ENCODE data around the gene TRAPPC11.
A peak's percentile ranks its signal among the peaks of the same experiment; 100 is the strongest.
"Not testable (repeated sequence)": the region's sequence is repeated elsewhere in the genome, so short reads cannot be mapped to it uniquely, and the experiment has no call there.

The TRAPPC11 gene

DNA sequence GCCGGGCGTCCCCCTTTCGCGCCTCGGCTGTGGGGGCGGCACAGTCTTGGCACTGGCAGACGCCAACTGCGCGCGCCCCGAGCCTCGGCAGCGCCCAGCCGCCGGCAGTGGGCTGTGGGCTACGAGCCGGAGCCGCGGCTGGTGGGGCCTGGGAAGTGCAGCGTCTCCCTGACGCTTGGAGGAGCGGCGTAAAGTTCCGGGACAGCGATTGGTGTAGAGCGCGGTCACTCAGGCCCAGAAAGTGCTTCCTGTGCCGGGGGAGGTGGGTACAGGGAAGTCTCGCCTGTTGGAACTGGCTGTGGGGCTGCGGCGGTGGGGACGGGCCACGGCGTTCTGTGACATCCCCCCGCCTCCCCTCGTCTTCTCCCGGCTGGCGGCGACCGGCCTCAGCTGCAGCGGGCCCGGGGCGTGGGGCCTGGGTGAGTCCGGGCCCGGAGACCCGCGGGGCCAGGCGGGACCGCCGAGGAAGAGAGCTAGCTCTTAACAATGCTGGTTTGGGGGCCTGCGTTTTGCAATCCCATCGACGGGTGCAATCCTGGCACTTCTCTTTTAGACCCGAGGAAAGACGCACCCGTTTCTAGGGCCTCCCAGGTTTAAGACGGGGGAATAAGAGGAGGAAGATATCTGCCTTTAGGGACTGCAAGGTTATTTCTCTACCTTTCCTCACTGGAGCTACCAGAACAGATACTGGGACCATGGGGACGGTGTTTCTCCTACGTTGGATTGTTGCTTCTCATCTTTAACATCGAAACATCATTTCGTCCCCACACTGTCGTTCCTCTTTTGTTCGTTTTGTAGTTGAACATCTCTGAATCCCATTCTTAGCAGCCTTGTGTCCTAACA lies at the start of gene TRAPPC11, which contains the start of gene RWDD4:
Gene TRAPPC11 (plus strand): TSS at position 265 of the 843 bp plus-strand sequence. CDS start 4,575 bp downstream, outside the sequence.
Gene RWDD4 (minus strand): TSS at position 157 of the 843 bp plus-strand sequence. CDS start 233 bp downstream, outside the sequence.
- peak; percentile 98 for DNase-seq

DNA sequence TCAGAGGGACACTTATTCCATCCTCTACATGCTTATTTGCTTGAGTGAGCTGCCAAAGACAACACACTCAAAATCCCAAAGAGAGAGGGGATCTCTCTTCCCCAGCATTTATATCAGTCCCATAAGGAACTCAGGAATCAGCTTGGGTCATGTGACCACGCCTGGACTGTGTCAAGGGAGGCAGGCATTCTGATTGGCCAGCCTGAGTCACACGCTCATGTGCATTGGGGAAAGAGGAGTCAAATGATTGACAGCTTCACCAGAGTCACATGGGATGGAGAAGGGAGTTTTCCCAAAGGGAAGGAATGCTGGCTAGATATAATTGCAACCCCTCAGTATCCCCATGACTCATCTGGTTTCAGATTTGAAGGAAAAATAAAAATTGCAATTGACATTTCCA lies 49.1 kb upstream of the TRAPPC11 start:
- DNase-seq = peak; percentile 81

DNA sequence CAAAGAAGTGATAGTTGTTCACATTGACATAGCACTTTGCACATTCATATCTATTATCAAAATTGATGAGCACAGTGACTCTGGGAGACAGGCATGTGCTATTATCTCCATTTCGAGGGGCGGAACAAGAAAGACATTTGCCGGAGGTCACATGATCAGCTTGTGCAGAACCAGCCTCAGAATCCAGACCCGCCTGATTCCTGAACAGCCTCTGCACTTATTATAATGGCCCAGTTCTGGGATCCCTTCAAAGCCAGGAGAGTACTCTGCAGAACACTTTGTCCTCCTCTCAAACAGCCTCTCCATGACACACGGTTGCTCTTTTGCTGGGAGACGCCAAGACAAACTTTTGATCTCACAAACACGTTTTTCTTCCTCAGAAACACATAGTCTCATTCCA lies 48.5 kb upstream of the TRAPPC11 start:
- no peak for DNase-seq

DNA sequence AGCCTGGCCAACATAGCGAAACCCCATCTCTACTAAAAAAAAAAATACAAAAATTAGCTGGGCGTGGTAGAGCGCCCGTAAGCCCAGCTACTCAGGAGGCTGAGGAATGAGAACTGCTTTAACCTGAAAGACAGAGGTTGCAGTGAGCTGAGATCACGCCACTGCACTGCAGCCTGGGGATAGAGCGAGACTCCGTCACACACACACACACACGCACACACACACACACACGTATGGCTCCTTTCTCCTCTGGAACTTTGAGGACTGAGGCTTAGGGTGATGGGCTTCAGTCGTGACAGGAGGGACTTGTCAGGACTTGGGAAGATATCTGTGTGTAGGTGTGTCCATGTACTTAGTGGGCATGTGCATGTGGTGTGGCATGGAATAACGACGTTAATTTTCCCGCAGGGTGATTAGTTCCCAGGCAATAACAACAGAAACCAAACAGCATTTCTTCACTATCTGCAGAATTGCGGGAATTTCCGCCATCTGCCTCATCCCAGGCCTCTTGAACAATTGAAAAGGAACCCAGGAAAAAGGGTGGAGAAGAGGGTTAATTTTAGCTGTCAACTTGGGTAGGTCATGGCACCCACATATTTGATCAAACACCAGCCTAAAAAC lies 47.8 kb upstream of the TRAPPC11 start:
- DNase-seq = no peak

DNA sequence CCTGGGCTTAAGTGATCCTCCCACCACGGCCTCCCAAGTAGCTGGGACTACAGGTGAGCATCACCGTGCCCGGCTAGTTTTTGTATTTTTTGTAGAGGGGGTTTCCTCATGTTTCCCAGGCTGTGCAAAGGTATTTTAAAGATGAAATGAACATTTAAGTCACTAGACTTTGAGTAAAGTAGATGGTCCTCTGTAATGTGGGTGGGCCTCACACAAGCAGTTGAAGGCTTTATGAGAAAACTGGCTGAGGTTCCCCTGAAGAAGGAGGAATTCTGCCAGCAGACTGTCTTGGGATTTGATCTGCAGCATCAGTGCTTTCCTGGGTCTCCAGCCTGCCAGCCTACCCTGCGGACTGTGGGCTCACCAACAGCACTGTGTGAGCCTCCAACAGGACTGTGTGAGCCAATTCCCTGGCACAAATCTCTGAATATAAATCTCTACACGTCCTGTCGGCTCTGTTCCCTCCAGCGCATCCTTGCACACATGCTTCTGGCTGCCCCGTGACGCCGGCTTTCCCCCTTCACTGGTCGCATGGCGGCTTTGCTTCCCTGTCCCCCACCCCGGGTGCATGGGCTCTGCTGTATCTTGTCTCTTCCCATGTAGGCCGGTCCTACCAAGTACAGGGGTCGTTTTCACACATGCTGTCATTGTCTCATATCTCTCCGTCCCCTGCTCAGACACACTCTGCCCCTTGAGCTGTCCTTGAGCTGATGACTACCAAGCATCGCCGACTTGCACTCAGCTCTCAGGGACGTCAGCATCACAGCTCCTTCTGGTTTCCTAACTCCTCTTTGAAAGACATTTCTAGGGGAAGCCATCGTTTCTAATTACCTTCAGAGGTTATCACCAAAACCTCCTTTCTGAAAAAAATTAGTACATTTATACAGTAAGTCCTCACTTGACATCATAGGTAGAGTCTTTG lies 46.5 kb upstream of the TRAPPC11 start:
- no peak for DNase-seq

DNA sequence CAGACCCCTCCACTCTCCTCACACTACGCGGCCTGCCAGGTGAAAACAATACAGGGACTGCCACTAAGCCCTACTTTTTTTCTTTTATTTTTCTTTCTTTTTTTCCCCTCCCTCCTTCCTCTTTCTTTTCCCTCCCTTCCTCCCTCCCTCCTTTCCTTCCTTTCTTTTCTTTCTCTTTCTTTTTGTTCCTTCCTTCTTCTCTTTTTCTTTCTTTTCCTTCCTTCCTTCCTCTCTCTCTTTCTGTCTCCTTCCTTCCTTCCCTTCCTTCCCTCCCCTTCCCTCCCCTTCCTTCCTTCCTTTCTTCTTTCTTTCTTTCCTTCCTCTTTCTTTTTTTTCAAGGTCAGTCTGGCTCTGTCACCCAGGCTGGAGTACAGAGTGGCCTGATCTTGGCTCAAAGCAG lies 42.0 kb upstream of the TRAPPC11 start:
- no peak for DNase-seq

DNA sequence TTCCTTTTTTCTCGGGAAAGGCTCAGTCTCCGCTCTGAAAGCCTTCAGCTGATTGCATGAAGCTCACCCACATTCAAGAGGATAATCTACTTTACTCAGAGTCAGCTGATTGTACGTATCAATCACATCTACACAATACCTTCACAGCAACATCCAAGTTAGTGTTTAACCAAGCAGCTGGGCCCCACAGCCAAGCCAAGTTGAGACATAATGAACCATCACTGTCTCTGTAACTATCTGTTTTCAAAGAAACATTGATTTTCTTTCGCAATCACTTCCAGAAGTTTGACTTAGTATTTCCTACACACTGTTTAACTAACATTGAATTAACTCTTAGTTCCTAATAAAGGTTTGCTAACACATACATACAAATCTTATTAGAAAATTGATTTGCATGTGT lies 40.4 kb upstream of the TRAPPC11 start:
- DNase-seq = no peak

DNA sequence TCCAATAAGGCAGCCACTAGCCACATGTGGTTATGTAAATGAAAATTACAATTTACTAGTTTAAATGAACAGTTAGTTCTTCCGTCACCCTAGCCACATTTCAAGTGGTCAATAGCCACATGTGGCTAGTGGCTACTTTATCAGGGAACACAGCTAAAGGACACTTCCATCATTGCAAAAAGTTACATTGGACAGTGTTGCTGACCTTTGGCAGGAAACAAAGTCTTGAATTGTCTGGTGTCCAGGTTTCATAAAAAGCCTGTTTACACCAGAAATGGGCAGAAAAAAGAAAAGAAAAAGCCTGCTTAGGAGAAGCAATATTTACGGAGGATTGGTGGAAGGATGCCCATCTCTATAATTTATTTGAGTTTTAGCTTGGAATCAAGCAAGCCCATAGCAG lies 38.7 kb upstream of the TRAPPC11 start:
- DNase-seq = no peak

DNA sequence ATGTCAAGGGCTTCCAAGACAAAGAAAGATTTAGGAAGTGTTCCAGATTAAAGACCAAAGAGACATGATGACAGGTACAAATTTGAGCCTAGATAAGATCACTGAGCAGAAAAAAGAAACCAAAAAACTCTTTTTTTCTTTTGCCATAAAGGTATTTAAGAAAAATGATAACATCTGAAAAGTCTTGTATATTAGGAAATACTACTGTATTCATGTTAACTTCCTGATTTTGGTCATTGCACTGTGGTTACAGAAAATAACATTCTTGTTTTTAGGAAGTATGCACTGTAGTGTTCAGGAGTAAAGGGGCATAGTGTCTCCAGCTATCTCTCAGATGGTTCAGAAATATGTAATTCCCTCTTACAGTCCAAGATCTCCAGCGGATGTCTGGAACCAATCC lies 37.2 kb upstream of the TRAPPC11 start:
- DNase-seq = no peak

DNA sequence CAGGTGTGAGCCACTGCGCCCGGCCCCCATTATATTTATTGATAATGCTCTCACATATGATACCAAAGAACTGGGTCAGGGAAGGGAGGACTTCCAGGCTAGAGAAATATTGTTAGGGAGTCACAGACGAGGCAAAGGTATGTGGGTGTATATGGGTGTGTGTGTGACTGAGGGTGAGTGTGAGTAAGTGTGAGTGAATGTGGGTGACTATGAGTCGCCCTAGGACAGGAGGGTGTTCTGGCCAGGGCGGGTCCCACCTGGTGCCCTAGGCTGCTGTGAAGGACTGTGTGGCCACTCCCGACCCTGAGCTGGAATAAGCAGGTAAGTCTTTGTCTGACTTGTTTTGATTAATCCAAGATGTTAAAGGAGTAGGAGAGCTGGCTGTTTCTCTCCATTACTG lies 34.5 kb upstream of the TRAPPC11 start:
- no peak for DNase-seq

DNA sequence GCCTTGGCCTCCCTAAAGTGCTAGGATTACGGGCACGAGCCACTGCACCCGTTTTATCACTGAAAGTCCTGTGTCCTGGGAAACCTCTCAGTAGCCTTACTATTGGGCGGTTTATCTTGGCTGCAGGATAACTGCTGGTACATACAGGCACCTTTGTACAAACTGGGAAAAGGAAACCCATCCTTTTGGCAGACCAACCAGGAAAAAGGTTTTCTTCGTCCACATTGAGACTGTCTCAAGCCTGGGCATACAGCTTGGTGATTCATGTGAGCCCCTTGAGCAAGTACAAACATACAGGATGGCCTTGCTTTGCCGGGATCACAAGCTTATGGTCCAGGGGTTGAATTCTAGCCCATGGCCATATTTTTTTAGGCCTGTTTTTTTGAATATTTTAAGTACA lies 32.9 kb upstream of the TRAPPC11 start:
- no peak for DNase-seq

DNA sequence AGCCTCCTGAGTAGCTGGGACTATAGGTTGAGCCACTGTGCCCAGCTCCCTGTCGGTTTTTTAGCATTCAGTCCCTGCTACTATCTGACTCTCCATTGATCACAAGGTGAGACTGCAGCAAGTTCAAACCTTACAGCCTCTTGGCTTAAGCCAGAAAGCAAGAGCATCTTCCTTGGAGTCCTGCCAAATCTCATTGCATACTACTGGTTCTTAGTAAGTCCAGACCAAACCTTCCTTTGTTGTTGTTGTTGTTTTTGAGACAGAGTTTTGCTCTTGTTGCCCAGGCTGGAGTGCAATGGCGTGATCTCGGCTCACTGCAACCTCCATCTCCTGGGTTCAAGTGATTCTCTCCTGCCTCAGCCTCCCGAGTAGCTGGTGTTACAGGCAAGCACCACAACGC lies 31.8 kb upstream of the TRAPPC11 start:
- DNase-seq = not testable (repeated sequence)

DNA sequence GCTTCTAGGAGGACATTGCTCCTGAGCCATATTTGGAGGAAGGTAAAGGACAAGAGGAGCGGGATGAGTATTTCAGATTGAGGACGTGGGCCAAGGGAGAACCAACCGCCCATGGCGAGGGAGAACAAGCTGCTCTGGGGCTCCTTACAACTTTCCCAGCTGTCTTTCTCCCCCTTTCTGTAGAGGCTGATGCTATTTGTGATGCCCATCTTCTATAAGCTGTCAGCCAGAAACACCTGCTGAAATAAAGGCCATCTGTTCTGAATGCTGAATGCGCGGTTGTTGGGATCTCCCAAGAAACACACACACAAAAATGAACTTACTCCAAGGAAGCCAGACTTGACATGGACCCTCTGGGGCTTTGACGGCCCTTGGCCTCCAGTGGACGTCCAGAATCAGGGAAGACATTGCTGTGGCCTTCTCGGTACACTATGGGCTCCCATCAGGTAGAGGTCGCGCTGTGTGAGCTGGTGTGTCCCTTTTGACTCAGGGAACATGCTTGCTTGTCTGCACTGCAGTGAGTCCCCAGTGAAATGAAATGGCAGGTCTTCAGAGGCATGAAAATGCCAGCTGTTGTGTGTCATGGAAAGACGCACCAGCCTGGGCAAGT lies 31.0 kb upstream of the TRAPPC11 start:
- no peak for DNase-seq

DNA sequence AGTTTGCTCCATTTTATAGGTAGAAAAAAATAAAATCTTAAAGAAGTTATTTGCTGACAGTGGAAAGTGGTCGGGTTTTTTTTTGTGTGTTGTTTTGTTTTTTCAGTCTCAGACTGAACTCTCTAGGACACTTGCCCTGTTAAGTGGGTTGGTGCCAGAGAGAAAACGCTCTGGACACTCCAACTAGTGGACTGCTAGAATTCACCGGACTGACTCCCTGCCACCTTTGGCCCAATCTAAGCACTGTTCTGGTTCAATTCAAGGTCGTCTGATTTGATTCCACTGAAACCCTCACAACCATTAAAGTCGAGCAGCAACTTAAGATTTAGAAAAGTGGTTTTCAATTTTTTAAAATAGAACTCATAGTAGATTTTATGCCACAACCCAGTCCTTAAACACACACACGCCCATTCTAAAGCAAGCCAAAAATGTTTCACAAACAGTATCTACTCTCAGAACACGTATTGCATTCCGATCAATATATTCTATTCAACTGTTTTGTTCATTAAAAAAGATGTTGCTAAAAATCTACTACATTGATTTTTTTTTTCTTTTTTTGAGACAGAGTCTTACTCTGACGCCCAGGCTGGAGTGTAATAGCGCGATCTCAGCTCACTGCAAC lies 27.4 kb upstream of the TRAPPC11 start:
- no peak for DNase-seq

DNA sequence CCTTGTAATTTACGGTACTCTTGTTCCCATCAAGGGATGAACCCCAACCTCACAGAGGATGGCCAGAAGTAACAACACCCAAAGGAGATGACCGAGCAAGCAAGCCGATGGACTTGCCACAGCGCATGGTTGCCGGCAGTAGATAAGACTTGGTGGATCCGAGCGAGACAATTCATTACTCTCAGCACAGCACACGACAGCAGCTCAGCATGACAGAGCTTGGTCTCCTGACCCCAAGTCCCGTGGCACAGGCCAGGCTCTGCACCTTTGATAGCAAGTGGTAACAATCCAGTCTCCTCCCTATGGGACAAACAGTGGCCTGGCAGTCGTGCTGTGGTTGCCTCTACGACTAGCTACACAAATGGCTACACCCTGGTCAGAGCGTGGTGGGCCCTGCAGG lies 26.4 kb upstream of the TRAPPC11 start:
- DNase-seq = no peak

DNA sequence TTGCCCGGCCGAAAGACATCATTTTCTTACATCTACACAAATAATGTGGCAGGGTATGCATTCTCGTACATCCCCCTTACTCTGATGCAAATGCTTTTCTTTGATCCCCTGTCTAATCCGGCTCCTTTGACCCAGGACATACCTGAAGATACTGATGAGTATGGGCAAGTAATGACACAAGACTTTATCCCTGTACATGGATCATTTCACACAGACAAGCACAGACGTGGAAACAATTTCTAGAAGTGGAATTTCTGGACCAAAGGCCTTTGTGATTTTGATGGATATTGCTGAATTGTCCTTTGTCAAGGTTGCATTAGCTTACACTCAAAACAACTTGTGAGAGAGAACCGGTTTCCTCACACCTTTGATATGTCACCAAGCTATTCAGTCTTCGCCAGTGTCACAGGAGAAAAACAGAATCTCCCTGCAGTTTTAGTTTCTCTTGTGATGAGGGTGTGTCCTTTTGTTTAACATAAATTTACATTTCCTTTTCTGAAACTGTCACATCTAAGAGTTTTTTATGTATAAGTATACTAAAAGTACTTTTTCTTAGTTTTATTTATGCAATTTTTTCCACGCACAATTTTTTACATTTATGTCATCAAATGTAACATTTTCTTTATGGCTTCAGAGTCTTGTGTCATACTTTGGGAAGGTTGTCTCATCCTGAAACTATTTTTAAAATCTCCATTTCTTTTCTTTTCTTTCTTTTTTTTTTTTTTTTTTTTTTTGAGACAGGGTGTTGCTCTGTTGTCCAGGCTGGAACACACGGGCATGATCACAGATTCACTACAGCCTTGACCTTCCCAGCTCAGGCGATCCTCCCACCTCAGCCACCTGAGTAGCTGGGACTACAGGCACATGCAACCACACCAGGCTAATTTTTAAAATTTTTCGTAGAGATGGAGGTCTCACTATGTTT lies 25.4 kb upstream of the TRAPPC11 start:
- no peak for DNase-seq

DNA sequence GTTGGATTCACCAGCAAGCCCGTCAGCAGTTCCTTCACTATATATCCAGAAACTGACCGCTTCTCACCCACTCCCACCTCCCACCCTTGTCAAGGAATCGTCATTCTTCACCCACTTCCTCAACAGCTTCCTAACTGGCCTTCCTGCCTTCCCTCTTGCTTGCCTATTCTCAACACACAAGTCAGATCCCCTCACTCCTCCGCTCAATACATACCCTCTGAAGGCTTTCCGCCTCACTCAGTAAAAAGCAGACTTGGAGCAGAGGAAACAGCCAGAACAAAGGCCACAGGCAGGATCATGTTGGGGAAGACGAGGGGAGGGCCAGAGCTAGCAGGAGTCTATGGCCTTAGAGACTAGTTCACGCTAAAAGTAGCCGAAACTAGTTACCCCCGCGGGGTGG lies 23.8 kb upstream of the TRAPPC11 start:
- DNase-seq = no peak

DNA sequence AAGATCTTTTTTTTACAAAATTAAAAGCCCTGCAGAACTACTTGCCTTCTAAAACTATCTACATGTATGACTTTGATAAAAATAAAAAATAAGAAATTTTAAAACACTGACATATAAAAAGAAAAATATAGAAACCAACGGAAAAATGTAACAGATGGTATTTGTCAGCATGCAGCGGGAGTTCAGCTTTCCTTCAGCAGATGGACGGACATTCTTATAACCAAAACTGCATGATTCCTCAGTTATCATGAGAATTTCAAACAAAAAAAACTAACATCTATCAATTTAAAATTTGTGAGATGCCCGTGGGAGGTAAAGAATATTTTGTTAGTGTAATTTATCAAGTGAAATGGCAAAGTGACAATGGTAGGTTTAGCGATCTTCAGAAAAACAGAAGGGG lies 23.4 kb upstream of the TRAPPC11 start:
- DNase-seq = no peak

DNA sequence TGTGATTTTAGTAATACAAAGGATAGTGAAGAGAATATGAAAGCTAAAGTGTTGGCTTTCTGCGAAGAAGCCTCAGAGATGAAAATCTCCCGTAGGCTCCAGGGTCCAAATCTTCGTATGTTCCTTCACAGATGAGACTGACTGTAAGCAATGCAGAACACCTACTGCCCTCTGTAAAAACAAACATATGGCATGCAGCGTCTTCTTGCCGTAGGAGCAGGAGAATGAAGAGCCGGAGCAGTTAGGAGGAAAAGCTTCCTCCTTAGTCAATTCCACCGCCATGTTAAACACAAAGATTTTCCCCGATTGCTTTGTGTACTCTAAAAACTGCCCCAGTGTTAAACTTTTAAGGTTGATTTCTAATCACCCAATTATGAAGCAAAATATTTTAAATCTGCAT lies 22.6 kb upstream of the TRAPPC11 start:
- no peak for DNase-seq

DNA sequence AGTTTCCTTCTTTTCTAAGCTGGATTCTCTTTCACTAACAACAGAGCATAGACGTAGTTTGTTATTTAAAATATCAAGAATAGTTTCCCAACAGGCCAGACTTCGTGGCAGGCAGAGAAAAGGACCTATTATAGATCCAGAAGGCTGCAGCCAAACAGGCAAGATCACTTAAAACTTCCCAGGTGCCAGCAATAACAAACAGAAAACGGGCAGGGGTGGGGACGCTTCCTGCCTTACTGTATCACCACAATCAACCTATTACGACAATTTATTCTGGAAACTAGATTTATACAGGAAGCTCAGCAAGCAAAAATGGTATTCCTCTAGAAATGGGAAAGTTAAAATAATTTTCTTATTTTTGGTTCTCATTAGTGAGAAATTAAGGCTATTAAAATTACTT lies 22.2 kb upstream of the TRAPPC11 start:
- DNase-seq = no peak

DNA sequence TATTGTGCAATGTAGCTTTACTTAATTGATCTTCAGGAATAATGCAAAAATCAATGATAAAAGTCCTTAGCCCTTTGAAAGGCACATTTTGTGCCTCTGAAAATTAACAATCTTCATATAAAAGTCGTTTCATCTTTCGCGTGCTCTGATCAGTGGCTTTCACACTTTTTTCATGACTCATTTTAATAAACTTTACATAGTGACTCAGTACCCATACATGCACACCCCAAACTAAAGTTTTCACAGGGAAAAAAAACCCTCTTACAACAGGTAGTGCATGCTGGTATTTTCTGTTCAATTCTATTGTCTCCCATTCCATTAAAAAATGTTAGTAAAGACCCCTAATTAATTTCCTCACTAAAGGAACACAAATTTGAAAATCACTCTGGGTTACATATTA lies 21.6 kb upstream of the TRAPPC11 start:
- DNase-seq = peak; percentile 8
